Thyroid gland (tissue), 4 donors: ENCODE results near the gene JAKMIP1.

ENCODE experiments used
- CTCF ChIP-seq, 6 experiments: fragments of 200-600 bp in 3 of 6; fragments of 450-650 bp in 3 of 6; sonication (generic) in 3 of 6; IDR thresholded peaks; one replicate each; pipeline ENCODE4 v1.5.1; 2016 to 2019; ENCODE audit warnings: antibody characterized with exemption in 6 of 6, mild to moderate bottlenecking in 2 of 6, inconsistent platforms in 1 of 6, moderate library complexity in 1 of 6
- POLR2A ChIP-seq, 2 donors: fragments of 450-650 bp; IDR thresholded peaks; one replicate each; pipeline ENCODE4 v1.6.1; 2017; ENCODE audit warnings: antibody characterized with exemption in 2 of 2, mild to moderate bottlenecking in 2 of 2, moderate library complexity in 1 of 2

DNA sequence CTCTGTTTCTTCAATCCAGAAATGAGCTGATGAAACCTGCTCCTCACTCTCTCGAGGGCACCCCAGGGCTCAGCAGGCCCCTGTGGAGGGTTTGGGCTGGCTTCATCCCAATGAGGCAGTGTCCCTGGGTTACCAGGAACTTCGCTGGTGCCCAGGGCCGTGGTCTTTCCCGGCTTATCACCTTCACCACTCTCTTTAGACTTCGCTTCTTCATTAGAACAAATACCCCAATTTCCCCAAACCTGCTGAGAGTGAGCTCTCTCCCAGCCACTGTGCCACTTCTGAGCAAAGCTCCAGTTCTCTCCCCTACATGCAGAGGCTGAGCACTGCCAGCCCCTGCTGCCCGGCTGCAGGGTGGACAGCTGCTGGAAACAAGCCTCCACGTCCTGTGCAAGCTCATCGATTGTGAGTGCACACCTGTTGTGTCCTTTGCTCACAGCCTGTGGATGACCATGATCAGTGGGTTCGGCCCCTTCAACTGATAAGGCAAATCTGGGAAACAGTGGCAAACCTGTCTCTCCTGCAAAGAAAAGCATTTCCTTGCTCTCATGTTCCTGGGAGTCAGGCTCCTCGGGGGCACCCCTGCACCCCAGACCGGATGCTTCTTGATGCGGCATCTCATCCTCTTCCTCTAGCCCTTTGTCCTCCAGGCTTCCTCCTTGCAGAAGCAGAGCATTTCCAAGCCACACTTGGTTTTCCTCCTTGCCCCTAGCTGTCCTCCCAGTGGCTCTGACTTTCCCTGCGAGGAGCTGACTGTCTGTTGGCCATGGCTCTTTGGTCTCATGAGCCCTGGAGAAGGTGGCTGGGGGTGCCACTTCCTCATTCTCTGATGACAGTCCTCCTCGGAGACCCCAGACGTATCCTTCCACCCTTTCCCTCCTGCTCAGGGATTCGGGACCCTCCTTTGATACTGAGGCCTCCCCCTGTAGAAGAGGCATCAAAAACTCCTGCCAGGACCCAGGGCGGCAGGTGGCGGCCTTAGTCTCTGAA lies 210.8 kb downstream of the JAKMIP1 start:
- TF ChIP-seq CTCF (IDR thresholded peaks at IDR 0.05) (no peak), POLR2A (IDR thresholded peaks at IDR 0.05) (no peak)
